Stimulated activated CD8-positive, alpha-beta memory T cell treated with anti-CD3 and anti-CD28 coated beads, Interleukin-12 subunit alpha, Interleukin-12 subunit beta, amount 100 ng/mL, for 24 hours (primary cell): ENCODE measurements around the gene REEP6.
"Not testable (repeated sequence)": the region's sequence is repeated elsewhere in the genome, so short reads cannot be mapped to it uniquely, and the experiment has no call there.

ENCODE experiments used
- DNase-seq: peaks from one replicate; pipeline ENCODE4 v3.0.0-alpha.2; 2020; ENCODE audit errors: extremely low read depth

REEP6 gene

GRCh38 chr19:1522838-1523237, 31.9 kb downstream of the REEP6 start:
- no peak for DNase-seq

- DNase-seq = no peak
These were observed 32.7 kb downstream of the REEP6 start, which contains the start of gene PLK5 for GRCh38 chr19:1523412-1524286. TSS of gene PLK5 (plus strand) at chr19:1524077. CDS start at chr19:1526997, 2,920 bp downstream.

DNA sequence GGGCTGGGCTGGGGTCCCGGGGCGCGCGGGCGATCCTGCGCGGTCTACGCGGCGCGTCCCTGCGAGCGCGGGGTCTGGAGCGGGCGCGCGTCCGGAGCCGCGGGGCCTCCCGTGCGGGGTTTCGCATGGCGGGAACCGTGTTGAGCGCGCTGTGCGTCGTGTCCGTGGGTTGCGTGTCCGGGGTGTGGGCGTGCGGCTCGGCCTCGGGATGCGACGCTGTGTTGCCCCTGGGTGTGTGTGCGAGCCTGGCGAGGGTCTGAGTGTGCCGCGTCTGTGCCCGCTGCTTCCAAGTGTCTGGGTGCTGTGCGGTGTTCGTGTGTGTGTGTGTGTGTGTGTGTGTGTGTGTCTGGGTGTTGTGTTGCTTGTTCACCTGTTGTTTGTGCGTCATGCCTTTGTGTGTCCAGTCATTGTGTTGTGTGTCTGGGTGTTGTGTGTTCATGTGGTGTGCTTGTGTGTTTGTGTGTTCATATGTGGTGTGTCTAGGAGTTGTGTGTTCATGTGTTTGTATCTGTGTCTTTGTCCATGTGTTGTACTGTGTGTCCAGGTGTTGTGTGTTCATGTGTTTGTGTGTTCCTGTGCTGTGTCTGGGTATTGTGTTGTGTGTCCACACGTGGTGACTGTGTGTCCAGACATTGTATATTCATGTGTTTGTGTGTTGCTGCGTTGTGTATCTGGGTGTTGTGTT, 33.4 kb downstream of the REEP6 start:
- no peak for DNase-seq

DNA sequence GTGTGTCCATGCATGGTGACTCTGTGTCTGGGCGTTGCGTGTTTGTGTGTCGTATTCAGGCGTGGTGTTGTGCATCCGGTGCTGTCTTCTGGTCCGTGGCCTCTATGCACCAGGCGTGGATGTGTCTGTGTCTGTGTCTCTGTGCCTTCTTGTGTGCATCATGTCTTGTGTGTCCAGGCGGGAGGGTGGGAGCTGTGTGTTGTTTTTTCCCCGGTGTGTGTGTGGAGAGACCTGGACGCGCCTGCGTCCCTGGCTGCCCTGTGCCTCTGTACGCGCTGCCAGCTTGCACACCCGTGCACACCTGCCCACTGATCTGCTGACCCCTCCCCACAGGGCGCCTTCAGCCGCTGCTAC, 34.0 kb downstream of the REEP6 start:
- no peak for DNase-seq

- DNase-seq = no peak
These were observed 34.4 kb downstream of the REEP6 start for GRCh38 chr19:1525343-1525742.

GRCh38 chr19:1526066-1526778, 35.2 kb downstream of the REEP6 start:
- DNase-seq = no peak

- no peak for DNase-seq
These were observed 36.1 kb downstream of the REEP6 start for GRCh38 chr19:1526979-1527649.

- DNase-seq = no peak
These were observed 36.8 kb downstream of the REEP6 start for GRCh38 chr19:1527650-1528309.

- DNase-seq = no peak
These were observed 37.8 kb downstream of the REEP6 start for GRCh38 chr19:1528596-1529429.

GRCh38 chr19:1529430-1529816, 38.4 kb downstream of the REEP6 start:
- no peak for DNase-seq

DNA sequence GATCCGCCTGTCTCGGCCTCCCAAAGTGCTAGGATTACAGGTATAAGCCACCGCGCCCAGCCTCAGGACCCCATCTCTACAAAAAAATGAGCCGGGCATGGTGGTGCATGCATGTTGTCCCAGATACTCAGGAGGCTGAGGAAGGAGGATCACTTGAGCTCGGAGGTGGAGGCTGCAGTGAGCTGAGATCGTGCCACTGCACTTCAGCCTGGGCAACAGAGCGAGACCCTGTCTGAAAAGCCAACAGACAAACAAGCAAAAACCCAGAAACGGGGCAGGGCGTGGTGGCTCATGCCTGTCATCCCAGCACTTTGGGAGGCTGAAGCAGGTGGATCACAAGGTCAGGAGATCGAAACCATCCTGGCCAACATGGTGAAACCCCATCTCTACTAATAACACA, 39.9 kb downstream of the REEP6 start:
- DNase-seq = not testable (repeated sequence)

GRCh38 chr19:1531587-1531986, 40.6 kb downstream of the REEP6 start:
- DNase-seq = no peak

DNA sequence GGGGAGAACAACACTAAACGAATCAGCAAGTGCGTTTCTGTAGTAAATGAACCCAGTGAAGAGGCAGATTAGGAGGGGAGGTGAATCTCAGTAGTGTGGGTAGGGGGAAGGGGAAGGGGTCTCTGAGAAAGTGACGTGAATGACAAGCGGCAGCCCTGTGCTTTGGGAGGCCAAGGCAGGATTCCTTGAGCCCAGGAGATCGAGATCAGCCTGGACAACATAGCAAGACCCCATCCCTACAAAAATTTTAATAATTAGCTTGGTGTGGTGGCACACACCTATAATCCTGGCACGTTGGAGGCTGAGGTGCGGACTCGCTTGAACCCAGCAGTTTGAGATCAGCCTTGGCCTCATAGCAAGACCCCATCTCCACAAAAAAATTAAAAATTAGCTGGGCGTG, 41.0 kb downstream of the REEP6 start:
- DNase-seq = no peak

GRCh38 chr19:1533510-1534150, 42.6 kb downstream of the REEP6 start:
- DNase-seq = no peak

GRCh38 chr19:1534972-1535371, 44.0 kb downstream of the REEP6 start:
- no peak for DNase-seq

DNA sequence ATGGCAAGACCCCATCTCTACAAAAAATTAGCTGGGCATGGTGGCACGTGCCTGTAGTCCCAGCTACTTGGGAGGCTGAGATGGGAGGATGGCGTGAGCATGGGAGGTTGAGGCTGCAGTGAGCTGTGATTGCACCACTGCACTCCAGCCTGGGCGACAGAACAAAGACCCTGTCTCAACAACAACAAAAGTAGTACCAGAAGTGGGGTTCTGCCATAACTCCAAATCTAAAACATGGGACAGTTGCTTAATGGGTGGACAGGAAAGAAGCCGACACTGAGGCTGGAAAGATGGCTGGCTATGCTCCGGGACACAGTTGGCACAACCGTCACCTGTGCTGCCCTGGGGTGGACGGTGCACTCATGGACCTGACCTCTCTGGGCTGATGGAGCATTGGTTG, 44.7 kb downstream of the REEP6 start:
- DNase-seq = not testable (repeated sequence)

DNA sequence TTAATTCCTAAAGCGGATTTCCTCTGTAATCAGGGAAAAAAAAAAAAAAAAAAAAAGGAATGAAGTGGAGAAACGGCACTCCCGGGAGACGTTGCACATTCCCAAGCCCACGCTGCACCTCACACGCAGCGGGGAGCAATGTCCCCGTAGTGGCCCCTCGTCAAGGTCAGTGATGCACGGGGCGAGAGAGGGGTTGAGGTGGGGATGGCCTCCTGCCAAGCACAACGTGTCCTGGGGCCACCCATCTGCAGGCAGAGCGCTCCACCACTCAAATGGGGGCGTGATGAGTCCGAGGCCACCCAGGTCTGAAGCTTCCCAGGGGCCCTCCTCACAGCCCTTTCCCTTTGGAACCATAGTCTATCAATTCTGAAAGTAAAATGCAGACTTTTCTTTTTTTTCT, 48.0 kb downstream of the REEP6 start:
- no peak for DNase-seq

GRCh38 chr19:1539749-1540148, 48.8 kb downstream of the REEP6 start:
- not testable (repeated sequence) for DNase-seq

DNA sequence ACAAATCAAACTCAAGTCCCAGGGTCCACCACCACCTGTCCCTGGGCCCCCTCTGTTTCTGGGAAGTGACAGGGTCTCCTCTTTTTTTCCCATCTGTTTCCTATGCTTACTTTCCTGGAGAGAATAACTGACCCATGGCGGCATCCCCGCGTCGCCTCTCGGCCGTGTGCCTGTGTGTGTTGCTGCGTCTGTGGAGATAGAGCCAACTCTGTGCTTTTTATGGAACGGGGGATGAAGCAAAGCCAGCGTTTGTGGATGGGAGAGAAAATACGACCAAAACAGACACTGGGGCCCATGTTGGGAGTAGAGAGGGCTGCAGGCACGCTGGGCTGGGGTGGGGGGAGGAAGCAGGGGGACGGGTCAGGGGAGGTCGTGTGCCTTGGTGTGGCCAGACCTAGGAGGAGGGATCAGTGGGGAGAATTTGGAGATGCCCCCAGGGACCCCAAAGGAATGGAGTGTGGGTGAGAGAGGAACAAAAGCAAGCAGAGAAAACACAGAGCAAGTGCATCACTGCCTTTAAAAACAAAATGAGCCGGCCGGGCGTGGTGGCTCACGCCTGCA, 49.5 kb downstream of the REEP6 start:
- DNase-seq = no peak
